GM12865 (cell line): ENCODE results near the gene CYTH4.

Experiments used
- DNase-seq: peaks from one replicate; pipeline ENCODE4 v3.0.0; 2010; ENCODE audit warnings: low read depth
- H3K4me3 ChIP-seq: 2 replicates; pipeline ENCODE4 v1.5.1; 2011; ENCODE audit warnings: mild to moderate bottlenecking, low read depth, low read length, control low read depth
- CTCF ChIP-seq: IDR thresholded peaks from 2 replicates; pipeline ENCODE4 v1.5.1; 2011; ENCODE audit warnings: low read length, control low read depth, low read depth, inconsistent platforms; ENCODE audit not compliant: insufficient read depth; ENCODE audit errors: missing control alignments

The CYTH4 gene

DNA sequence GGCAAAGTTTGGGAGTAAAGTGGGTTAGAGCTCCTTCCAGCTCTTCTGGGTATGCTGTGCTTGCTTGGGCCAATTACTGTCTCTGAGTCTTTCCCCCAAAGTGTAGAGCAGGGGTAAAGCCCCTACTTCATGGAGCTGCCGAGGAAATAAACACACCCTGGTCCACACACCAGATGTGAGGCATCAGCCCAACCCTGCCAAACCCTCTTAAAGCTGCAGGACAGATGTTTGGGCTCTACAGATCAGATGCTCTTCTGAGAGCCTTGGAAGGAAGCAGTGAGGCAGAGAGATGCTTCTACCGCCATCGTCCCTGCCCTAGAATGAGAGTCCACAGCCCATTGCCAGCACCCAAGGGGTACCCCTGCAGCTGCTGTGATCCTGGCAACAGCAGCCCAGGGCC, 80.3 kb downstream of the CYTH4 start:
- H3K4me3 ChIP-seq, result no peak overlapping the region
- TF ChIP-seq CTCF, result no peak
- no peak for DNase-seq

GRCh38 chr22:37363261-37363992, 81.1 kb downstream of the CYTH4 start:
- no peak overlapping the region for H3K4me3 ChIP-seq
- no peak for DNase-seq
- no peak for TF ChIP-seq CTCF
